ENCODE results near the gene C3orf62. TPM values are rescaled to one million over a fixed set of nuclear protein-coding genes. Genes with fewer than 3 reads are reported as not detected.

The C3orf62 gene
- total RNA-seq, 1 donor from 2014 or later: 4.6 TPM

DNA sequence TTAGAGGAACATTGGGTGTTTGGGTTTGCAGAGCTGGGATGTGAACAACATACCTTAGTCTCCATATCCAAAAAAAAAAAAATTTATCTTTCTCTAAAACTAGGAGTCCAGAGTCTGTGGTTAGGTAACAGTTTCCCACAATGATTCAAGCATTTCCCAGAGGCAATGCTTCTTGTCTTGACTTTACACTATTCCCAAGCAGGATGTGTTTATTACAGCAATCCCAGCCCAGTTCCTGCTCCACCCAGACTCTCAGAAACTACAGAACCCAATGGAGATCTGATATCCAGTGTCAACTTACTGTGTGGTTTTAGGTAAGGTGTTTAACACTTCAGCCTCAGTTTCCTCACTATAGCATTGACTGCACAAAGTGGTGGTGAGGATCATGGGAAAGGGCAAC, 2.3 kb upstream of the C3orf62 start:
- no peak for DNase-seq (ENCODE audit: low spot score)
- TF ChIP-seq, protein P1, sequence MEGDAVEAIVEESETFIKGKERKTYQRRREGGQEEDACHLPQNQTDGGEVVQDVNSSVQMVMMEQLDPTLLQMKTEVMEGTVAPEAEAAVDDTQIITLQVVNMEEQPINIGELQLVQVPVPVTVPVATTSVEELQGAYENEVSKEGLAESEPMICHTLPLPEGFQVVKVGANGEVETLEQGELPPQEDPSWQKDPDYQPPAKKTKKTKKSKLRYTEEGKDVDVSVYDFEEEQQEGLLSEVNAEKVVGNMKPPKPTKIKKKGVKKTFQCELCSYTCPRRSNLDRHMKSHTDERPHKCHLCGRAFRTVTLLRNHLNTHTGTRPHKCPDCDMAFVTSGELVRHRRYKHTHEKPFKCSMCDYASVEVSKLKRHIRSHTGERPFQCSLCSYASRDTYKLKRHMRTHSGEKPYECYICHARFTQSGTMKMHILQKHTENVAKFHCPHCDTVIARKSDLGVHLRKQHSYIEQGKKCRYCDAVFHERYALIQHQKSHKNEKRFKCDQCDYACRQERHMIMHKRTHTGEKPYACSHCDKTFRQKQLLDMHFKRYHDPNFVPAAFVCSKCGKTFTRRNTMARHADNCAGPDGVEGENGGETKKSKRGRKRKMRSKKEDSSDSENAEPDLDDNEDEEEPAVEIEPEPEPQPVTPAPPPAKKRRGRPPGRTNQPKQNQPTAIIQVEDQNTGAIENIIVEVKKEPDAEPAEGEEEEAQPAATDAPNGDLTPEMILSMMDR (IDR thresholded peaks at IDR 0.05): no peak
- no peak overlapping the region for H3K27ac Mint-ChIP-seq (ENCODE audit: unreplicated experiment)
- H3K9me3 Mint-ChIP-seq (ENCODE audit: low read depth): no peaks in the 10 kb centered on the region
- H3K4me3 Mint-ChIP-seq (ENCODE audit: unreplicated experiment): no peak overlapping the region
- no peaks in the 10 kb centered on the region for H3K27me3 Mint-ChIP-seq (ENCODE audit: low read depth)
- peaks cover 26% of the 10 kb centered on the region for H3K36me3 Mint-ChIP-seq (ENCODE audit: low read depth)
- peaks cover 3% of the 10 kb centered on the region for H3K4me1 Mint-ChIP-seq (ENCODE audit: low read depth)

DNA sequence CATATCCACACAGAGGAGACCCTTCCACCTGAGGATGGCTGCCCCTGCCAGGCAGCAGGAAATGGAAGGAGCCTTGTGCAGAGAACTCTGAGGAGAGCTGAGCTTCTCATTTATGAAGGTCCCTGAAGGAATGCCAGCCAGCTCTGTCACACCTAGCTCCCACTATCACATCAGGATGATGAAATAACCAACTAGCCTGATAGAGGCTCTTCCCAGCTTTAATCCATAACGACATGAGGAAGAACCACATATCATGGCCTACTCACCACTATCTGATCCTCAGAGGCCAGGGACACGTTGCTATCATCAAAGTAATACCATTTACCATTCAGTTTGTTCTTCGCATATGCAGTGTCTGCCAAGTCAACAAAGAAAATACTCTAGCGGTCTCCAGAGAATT, 1.5 kb upstream of the C3orf62 start:
- no peak overlapping the region for H3K4me3 Mint-ChIP-seq (ENCODE audit: unreplicated experiment)
- H3K4me1 Mint-ChIP-seq (ENCODE audit: low read depth): peaks cover 3% of the 10 kb centered on the region
- H3K36me3 Mint-ChIP-seq (ENCODE audit: low read depth): peaks cover 18% of the 10 kb centered on the region
- no peaks in the 10 kb centered on the region for H3K27me3 Mint-ChIP-seq (ENCODE audit: low read depth)
- H3K9me3 Mint-ChIP-seq (ENCODE audit: low read depth): no peaks in the 10 kb centered on the region
- DNase-seq (ENCODE audit: low spot score): no peak
- TF ChIP-seq, protein P1 (IDR thresholded peaks at IDR 0.05): no peak
- no peak overlapping the region for H3K27ac Mint-ChIP-seq (ENCODE audit: unreplicated experiment)

DNA sequence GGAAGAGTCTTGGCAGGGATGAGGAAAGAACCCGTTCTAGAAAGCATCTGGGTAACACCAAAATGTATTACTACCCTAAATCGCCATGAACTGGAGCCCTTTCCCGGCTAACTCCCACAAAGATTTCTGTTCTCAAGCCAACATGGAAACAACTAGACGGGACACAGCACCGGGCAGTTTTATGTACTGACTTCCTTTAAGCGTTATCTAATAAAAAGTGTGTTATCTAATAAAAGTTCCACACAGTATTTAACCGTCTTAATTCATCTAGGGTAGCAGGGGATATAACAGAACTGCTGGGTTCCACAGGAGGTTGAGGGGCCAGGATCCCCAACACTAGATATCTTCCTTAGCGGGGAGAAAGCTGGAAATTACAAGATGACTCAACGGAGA, 347 bp upstream of the C3orf62 start:
- no peaks in the 10 kb centered on the region for H3K9me3 Mint-ChIP-seq (ENCODE audit: low read depth)
- TF ChIP-seq, protein P1 (IDR thresholded peaks at IDR 0.05): no peak

GRCh38 chr3:49273825-49274532, 3.1 kb downstream of the C3orf62 start:
- Mint-ChIP-seq H3K4me1 (ENCODE audit: low read depth) (peaks cover 3% of the 10 kb centered on the region), H3K36me3 (ENCODE audit: low read depth) (peaks cover 19% of the 10 kb centered on the region), H3K27me3 (ENCODE audit: low read depth) (no peaks in the 10 kb centered on the region), H3K4me3 (ENCODE audit: unreplicated experiment) (no peak overlapping the region), H3K27ac (ENCODE audit: unreplicated experiment) (no peak overlapping the region), H3K9me3 (ENCODE audit: low read depth) (no peaks in the 10 kb centered on the region)
- TF ChIP-seq, protein P1 (IDR thresholded peaks at IDR 0.05): no peak
- DNase-seq (ENCODE audit: low spot score): no peak

More for the DNA sequence above, 347 bp upstream of the C3orf62 start:
- peak overlapping the region; percentile 65 for H3K4me3 Mint-ChIP-seq (ENCODE audit: unreplicated experiment)
- H3K27me3 Mint-ChIP-seq (ENCODE audit: low read depth): no peaks in the 10 kb centered on the region
- H3K36me3 Mint-ChIP-seq (ENCODE audit: low read depth): peaks cover 17% of the 10 kb centered on the region
- peak overlapping the region; percentile 76 for H3K27ac Mint-ChIP-seq (ENCODE audit: unreplicated experiment)
- no peak for DNase-seq (ENCODE audit: low spot score)
- peaks cover 3% of the 10 kb centered on the region for H3K4me1 Mint-ChIP-seq (ENCODE audit: low read depth)

- no peak overlapping the region for H3K4me3 Mint-ChIP-seq (ENCODE audit: unreplicated experiment)
- peaks cover 13% of the 10 kb centered on the region for H3K36me3 Mint-ChIP-seq (ENCODE audit: low read depth)
These were observed 6.0 kb downstream of the C3orf62 start for GRCh38 chr3:49271047-49271446.

More at GRCh38 chr3:49271047-49271446, 6.0 kb downstream of the C3orf62 start:
- Mint-ChIP-seq H3K27me3 (ENCODE audit: low read depth) (no peaks in the 10 kb centered on the region), H3K9me3 (ENCODE audit: low read depth) (no peaks in the 10 kb centered on the region), H3K4me1 (ENCODE audit: low read depth) (peaks cover 2% of the 10 kb centered on the region), H3K27ac (ENCODE audit: unreplicated experiment) (no peak overlapping the region)
- no peak for DNase-seq (ENCODE audit: low spot score)
- TF ChIP-seq, protein P1 (IDR thresholded peaks at IDR 0.05): no peak

Data from chondrocyte (in vitro differentiated cells).